ENCODE data around the gene SMARCA2. TPM values are rescaled to one million over a fixed set of nuclear protein-coding genes. Genes with fewer than 3 reads are reported as not detected.

The SMARCA2 gene
- total and polyA plus RNA-seq, 10 of the 15 experiments (the other 5 are each of a cell fraction or from before 2014, with no cell fraction given) = 100 to 392 (median 204) TPM

DNA sequence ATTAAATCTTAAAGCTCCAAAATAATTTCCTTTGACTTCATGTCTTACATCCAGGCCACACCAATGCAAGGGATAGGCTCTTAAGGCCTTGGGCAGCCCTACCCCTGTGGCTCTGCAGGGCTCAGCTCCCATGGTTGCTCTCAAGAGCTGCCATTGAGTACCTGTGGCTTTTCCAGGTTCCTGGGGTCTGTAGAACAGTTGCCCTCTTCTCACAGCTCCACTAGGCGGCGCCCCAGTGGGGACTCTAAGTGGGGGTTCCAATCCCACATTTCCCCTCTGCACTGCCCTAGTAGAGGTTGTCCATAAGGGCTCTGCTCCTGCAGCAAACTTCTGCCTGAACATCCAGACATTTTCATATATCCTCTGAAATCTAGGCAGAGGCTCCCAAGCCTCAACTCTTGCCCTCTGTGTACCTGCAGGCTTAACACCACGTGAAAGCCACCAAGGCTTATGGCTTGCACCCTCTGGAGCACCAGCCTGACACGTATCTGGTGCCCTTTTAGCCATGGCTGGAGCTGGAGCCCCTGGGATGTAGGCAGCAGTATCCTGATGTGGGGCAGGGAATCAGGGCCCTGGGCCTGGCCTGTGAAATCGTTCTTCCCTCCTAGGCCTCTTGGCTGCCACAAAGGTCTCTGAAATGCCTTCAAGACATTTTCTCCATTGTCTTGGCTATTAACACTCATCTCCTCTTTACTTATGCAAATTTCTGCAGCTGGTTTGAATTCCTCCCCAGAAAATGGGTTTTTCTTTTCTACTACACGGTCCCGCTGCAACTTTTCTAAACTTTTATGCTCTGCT lies 185.1 kb downstream of the SMARCA2 start:
- ChIA-PET POLR2A (no interaction called here), CTCF (interaction anchor here (1.0 kb wide), 1 partner anchor 12 kb away, joined by 4 read pairs; no protein-coding TSS in a partner anchor), SMC1A (ENCODE audit: uncharacterized antibody, unreplicated experiment) (interaction anchor here (0.7 kb wide), 1 partner anchor 21 kb away, joined by 3 read pairs; no protein-coding TSS in a partner anchor), RAD21 (ENCODE audit: unreplicated experiment) (no interaction called here)
- DNase-seq (ENCODE audit: low read depth, low spot score) = no peak
- Histone ChIP-seq H3K27ac (ENCODE audit: control insufficient read depth, insufficient read depth) (no peak overlapping the region), H3K79me2 (ENCODE audit: control insufficient read depth, insufficient read depth, low read length) (no peaks in the 10 kb centered on the region), H3K9me3 (replicated peaks; ENCODE audit: control insufficient read depth, insufficient read depth, low read length) (peaks cover 6% of the 10 kb centered on the region; the same call in 2 of the 3 replicates), H4K20me1 (ENCODE audit: control insufficient read depth, insufficient read depth) (no peaks in the 10 kb centered on the region), H2AFZ (ENCODE audit: control insufficient read depth, low read depth, low read length) (no peak overlapping the region), H3K27me3 (replicated peaks in 1 of 2; ENCODE audit: control insufficient read depth in 2 of 2, insufficient read depth in 2 of 2, low read length in 1 of 2) (no peaks in the 10 kb centered on the region), H3K4me3 (no peak overlapping the region), H3K9ac (ENCODE audit: control insufficient read depth, insufficient read depth, low read length) (no peak overlapping the region), H3K4me2 (ENCODE audit: control insufficient read depth, insufficient read depth) (no peak overlapping the region), H3K4me1 (ENCODE audit: control insufficient read depth, insufficient read depth, low read length) (no peaks in the 10 kb centered on the region), H3K36me3 (ENCODE audit: control insufficient read depth in 2 of 2, insufficient read depth in 2 of 2, low read length in 1 of 2) (peaks cover under 1 to 4% of the 10 kb centered on the region in 2 experiments)
- WGBS (ENCODE audit: insufficient coverage, insufficient replicate concordance, low lambda C conversion rate, missing lambda C conversion rate) = 60% methylated on average over 7 of the region's 7 CpGs
- in situ Hi-C loops (cut with MboI) (no loop called here), intact Hi-C loops (cut with micrococcal nuclease; ENCODE audit: unreplicated experiment) (no loop called here)
- no TSS peak for BruUV-seq (replicated peaks)
- FAIRE-seq = no peak
- ATAC-seq = no peak; the same call in 2 of the 3 replicates
- TF ChIP-seq IKZF2 (IDR thresholded peaks at IDR 0.05) (no peak), YY1 (IDR thresholded peaks at IDR 0.05; ENCODE audit: low read depth, low read length) (no peak), TCF12 (IDR thresholded peaks at IDR 0.05; ENCODE audit: low read depth, low read length) (no peak), KDM1A (IDR thresholded peaks at IDR 0.05; ENCODE audit: borderline replicate concordance) (no peak), KLF5 (IDR thresholded peaks at IDR 0.05; ENCODE audit: partially characterized antibody) (no peak), NRF1 (conservative IDR thresholded peaks at IDR 0.05; ENCODE audit: low read depth, low read length) (no peak), ZNF274 (IDR thresholded peaks at IDR 0.05; ENCODE audit: insufficient read depth, insufficient read length) (no peak), RELA (IDR thresholded peaks at IDR 0.05; ENCODE audit: borderline replicate concordance, partially characterized antibody) (no peak), TCF7 (IDR thresholded peaks at IDR 0.05; ENCODE audit: borderline replicate concordance) (no peak), MYB (IDR thresholded peaks at IDR 0.05; ENCODE audit: borderline replicate concordance, low read depth, low read length) (no peak), PAX5 (IDR thresholded peaks at IDR 0.05; ENCODE audit: borderline replicate concordance, low read depth, low read length) (no peak)
- TF ChIP-seq, protein P1, sequence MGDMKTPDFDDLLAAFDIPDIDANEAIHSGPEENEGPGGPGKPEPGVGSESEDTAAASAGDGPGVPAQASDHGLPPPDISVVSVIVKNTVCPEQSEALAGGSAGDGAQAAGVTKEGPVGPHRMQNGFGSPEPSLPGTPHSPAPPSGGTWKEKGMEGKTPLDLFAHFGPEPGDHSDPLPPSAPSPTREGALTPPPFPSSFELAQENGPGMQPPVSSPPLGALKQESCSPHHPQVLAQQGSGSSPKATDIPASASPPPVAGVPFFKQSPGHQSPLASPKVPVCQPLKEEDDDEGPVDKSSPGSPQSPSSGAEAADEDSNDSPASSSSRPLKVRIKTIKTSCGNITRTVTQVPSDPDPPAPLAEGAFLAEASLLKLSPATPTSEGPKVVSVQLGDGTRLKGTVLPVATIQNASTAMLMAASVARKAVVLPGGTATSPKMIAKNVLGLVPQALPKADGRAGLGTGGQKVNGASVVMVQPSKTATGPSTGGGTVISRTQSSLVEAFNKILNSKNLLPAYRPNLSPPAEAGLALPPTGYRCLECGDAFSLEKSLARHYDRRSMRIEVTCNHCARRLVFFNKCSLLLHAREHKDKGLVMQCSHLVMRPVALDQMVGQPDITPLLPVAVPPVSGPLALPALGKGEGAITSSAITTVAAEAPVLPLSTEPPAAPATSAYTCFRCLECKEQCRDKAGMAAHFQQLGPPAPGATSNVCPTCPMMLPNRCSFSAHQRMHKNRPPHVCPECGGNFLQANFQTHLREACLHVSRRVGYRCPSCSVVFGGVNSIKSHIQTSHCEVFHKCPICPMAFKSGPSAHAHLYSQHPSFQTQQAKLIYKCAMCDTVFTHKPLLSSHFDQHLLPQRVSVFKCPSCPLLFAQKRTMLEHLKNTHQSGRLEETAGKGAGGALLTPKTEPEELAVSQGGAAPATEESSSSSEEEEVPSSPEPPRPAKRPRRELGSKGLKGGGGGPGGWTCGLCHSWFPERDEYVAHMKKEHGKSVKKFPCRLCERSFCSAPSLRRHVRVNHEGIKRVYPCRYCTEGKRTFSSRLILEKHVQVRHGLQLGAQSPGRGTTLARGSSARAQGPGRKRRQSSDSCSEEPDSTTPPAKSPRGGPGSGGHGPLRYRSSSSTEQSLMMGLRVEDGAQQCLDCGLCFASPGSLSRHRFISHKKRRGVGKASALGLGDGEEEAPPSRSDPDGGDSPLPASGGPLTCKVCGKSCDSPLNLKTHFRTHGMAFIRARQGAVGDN (IDR thresholded peaks at IDR 0.05) = no peak
- TF ChIP-seq, protein P2, sequence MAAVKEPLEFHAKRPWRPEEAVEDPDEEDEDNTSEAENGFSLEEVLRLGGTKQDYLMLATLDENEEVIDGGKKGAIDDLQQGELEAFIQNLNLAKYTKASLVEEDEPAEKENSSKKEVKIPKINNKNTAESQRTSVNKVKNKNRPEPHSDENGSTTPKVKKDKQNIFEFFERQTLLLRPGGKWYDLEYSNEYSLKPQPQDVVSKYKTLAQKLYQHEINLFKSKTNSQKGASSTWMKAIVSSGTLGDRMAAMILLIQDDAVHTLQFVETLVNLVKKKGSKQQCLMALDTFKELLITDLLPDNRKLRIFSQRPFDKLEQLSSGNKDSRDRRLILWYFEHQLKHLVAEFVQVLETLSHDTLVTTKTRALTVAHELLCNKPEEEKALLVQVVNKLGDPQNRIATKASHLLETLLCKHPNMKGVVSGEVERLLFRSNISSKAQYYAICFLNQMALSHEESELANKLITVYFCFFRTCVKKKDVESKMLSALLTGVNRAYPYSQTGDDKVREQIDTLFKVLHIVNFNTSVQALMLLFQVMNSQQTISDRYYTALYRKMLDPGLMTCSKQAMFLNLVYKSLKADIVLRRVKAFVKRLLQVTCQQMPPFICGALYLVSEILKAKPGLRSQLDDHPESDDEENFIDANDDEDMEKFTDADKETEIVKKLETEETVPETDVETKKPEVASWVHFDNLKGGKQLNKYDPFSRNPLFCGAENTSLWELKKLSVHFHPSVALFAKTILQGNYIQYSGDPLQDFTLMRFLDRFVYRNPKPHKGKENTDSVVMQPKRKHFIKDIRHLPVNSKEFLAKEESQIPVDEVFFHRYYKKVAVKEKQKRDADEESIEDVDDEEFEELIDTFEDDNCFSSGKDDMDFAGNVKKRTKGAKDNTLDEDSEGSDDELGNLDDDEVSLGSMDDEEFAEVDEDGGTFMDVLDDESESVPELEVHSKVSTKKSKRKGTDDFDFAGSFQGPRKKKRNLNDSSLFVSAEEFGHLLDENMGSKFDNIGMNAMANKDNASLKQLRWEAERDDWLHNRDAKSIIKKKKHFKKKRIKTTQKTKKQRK (IDR thresholded peaks at IDR 0.05; ENCODE audit: low read depth, low read length) = no peak
- TF ChIP-seq, protein P3, sequence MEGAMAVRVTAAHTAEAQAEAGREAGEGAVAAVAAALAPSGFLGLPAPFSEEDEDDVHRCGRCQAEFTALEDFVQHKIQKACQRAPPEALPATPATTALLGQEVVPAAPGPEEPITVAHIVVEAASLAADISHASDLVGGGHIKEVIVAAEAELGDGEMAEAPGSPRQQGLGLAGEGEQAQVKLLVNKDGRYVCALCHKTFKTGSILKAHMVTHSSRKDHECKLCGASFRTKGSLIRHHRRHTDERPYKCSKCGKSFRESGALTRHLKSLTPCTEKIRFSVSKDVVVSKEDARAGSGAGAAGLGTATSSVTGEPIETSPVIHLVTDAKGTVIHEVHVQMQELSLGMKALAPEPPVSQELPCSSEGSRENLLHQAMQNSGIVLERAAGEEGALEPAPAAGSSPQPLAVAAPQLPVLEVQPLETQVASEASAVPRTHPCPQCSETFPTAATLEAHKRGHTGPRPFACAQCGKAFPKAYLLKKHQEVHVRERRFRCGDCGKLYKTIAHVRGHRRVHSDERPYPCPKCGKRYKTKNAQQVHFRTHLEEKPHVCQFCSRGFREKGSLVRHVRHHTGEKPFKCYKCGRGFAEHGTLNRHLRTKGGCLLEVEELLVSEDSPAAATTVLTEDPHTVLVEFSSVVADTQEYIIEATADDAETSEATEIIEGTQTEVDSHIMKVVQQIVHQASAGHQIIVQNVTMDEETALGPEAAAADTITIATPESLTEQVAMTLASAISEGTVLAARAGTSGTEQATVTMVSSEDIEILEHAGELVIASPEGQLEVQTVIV (IDR thresholded peaks at IDR 0.05; ENCODE audit: borderline replicate concordance, partially characterized antibody) = no peak

Data from GM12878 (cell line).